Activated T-helper 9 cell treated with anti-CD3 and anti-CD28 coated beads, Interleukin-2, amount 50 U/mL, for 16 hours (primary cell): Measurements from ENCODE around the gene IL1RL2.

Experiments
- DNase-seq: peaks from one replicate; pipeline ENCODE4 v3.0.0-alpha.2; 2020; ENCODE audit warnings: low read depth

The IL1RL2 gene

DNA sequence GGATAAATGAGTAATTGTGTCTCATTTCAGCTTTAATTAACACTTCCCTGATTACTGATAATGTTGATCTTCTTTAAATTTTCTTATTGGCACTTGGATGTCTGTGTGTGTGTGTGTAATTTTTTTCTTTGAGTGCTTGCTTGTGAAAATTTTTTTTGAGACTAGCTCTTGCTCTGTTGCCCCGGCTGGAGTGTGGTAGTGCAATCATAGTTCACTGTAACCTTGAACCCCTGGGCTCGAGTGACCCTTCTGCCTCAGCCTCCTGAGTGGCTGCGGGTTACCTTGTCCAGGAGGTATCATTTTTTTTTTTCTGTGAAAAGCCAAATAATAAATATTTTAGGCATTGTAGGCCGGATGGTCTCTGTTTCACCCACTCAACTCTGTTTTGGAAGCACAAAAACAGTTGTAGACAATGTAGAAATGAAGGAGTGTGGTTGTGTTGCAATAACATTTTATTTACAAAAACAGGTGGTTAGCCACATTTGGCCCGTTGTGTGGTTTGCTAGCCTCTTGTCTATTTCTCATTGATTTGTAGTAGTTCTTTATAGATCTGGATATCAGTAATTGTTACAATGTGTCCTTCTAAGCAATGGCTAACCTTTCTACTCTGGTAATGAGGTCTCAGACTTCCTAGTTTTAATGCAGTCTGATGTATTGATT is 7.9 kb downstream of the IL1RL2 start:
- DNase-seq: no peak

DNA sequence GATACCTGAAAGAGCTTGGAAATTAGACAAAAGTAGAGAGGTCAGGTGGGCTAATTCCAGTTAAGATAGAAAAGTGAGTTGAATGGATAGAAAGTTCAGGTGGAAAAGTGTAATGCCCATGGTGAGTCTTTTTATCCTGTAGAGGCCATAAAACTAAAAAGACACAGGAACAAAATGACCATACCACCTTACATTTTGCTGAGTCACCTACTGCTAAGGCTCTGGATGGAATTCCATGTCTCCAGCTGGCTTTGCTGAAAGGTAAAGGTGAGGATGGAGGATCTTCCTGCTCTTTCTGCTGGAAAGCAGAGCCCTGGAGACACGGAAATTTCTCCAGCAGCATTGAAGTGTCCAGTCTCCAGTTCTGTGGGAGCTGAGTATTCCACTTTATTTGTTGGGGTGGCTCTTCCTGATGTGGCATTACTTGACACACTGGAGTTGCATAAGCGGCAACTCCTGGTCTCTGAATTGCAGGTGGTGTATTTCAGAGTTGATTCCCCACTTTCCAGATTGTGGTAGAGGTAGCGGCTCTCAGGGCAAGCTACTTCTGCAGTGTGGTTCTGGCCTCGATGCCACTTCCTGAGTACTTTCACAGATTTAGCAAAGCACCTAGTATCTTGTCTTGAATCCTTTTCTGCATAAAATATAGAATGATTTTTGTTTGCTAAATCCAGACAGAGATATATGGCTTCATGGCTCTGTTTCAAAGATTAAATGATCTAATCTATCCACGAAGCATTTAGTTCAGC is 10.7 kb downstream of the IL1RL2 start:
- DNase-seq: no peak

GRCh38 chr2:102200539-102200938 is 13.7 kb downstream of the IL1RL2 start:
- DNase-seq: no peak

DNA sequence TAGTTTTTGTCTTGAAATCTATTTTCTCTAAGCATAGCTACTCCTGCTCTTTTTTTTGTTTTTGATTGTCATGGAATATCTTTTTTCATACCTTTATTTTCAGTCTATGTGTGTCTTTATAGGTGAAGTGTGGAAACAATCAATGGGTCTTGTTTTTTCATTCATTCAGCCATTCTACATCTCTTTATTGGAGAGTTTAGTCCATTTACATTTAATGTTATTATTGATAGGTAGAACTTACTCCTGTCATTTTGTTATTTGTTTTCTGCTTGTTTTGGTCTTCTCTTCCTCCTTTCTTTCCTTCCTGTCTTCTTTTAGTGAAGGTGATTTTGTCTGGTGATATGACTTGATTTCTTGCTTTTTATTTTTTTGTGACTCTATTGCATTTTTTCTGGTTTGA is 17.8 kb downstream of the IL1RL2 start:
- no peak for DNase-seq

GRCh38 chr2:102206666-102207341 is 20.0 kb downstream of the IL1RL2 start:
- DNase-seq: no peak

- no peak for DNase-seq
Measured at GRCh38 chr2:102208774-102209173, 22.0 kb downstream of the IL1RL2 start.

- DNase-seq: no peak
Measured at GRCh38 chr2:102209474-102209873, 22.7 kb downstream of the IL1RL2 start.

GRCh38 chr2:102217032-102217431 is 30.2 kb downstream of the IL1RL2 start:
- no peak for DNase-seq

- no peak for DNase-seq
Measured at GRCh38 chr2:102224824-102225739, 38.3 kb downstream of the IL1RL2 start.

DNA sequence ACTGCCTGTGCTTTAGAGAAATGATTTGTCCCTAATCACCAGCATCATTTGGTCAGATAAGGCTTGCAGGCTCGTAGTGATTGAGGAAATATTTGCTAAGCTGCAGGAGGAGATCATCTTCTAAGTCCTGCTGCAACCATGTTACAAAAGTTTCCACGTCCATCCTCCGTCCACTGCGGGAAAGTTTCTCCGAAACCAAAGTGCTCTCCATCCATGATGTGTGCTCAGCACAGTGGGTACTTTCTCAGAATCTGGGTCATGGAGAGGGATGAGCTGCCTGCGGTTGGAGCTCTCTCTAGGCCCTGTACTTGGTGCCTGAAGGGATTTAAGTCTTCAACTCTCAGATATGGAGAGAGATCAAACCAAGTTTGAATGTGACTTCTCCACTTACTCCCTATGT is 39.3 kb downstream of the IL1RL2 start:
- DNase-seq: no peak

DNA sequence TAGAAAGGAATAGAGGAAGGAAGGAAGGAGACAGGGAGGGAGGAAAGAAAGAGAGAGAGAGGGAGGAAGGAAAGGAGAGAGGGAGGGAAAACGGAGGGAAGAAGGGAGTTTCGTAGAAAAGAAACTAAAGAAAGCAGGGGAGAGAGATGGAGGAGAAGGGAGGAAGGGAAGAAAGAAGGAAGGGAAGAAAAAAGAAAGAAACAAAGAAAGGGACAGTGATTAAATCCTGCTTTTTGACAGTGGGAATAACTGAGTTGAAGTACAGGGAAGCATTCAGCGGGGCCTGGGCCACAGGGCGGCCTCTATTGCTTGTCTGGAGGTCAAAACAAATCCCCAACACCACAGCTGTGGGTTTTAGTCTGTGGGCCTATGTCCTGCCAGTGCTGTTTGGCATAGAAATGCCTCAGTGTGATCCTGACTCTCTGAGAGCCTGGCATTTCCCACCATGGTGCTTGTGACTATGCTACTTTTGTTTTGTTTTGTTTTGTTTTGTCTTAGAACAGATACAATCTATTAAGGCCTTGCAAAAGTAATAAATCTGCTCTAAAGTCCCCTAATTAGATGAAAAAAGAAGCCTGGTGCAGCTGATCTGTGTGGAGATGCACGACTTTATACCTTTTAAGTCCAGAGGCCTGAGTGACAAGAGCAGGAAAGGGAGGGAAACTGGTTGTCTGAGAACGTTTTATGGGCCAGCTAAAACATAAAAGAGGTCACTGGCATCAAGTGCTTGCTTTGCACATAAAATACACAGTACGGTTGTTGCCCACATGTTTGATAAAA is 40.0 kb downstream of the IL1RL2 start:
- DNase-seq: no peak

DNA sequence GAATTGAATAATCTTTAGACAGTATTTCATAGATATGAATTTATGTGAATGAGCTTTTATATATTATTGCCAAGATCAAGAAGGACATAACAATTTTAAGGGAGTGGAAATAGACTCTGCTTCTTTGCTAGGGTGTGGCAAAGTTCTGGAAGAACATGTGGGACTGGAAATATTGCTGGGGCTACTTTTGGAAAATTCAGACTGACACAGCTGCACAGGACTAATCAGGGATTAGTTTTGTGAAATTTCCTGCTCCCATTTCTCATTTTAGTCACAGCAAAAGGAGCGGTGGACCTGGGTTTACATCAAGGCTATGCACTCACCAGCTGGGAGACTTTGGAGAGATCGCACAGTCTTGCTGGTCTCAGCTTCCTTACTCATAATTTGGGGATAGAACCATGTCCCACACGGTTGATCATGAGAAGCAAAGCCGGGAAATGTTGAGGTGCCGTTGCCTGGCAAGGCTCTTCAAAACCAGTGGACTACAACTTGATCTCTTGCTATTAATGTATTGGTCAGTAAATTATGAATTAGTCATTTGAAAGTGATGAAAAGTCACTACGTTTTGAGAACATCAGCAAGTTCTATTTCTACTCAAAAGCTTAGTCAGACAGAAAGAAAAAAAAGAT is 42.4 kb downstream of the IL1RL2 start:
- no peak for DNase-seq

DNA sequence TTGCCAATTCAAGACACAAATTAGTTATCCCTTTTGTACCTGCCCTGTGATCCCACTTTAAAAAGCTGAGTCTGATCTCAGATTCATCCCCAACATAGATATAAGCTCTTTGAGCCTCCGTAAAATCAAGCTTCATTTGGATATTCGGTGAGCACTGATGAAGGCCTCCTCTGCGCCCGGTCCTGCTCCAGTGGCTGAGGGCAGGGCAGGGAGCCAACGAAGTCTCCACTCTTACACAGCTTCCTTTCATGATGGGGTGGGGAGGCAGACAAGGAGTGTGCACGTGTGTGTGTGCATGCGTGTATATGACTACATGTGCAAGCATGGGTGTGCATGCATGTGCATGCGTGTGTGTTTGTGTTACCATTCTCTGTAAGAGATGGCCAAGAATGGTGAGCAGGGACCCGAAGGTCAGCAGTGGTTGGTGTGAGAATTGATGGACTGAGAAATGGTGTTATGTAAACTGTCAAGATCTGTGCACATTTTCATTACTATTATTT is 43.6 kb downstream of the IL1RL2 start:
- DNase-seq: no peak

- no peak for DNase-seq
Measured at GRCh38 chr2:102233132-102233884, 46.5 kb downstream of the IL1RL2 start.

- no peak for DNase-seq
Measured at GRCh38 chr2:102235042-102235473, 48.2 kb downstream of the IL1RL2 start.

GRCh38 chr2:102235491-102235890 is 48.7 kb downstream of the IL1RL2 start:
- DNase-seq: no peak

DNA sequence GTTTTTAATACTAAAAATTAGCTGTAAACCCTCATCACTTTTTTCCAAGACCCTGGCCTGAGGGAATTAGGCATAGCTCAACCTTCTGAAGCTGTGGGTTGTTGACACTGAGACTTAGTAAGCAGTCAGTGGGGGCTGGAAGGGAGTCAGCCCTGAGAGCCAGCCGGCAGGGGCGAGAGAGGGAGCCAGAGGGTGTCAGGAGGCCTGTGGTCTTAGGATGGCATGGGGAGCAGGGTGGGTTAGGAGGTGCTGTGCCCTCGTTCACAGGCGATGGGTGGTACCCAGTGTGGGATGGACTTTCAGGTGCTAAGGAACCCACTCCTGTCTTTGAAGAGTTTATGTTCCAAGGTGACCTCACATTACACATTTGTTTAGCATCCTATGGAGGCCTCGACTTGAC is 49.3 kb downstream of the IL1RL2 start:
- DNase-seq: no peak

DNA sequence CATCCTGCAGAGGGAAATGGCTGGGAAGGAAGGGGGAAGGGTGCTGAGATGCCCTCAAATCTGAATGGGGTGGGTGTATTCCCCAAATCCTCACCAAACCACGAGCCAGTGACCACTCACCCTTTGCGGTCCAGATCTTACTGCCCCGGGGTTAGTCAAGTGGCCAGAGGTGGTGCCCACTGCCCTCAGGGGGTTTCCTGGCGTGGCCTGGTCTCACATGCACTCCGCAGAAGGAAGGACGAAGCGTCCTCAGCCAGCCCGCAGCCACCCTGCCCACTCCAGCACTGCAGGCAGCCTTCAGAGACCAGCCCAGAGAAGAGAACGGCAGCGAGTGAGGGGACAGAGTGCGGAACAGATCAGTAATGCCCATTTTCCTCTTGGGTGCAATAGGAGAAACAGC is 50.4 kb downstream of the IL1RL2 start:
- no peak for DNase-seq

GRCh38 chr2:102238039-102238756 is 51.4 kb downstream of the IL1RL2 start:
- DNase-seq: no peak
